K562 (cell line): ENCODE data around the gene DSTYK. TPM values are rescaled to one million over a fixed set of nuclear protein-coding genes. Genes with fewer than 3 reads are reported as not detected.
A peak's percentile ranks its signal among the peaks of the same experiment; 100 is the strongest.

Experiments used
- CTCFL ChIP-seq: IDR thresholded peaks from 2 replicates; pipeline ENCODE4 v1.6.1; 2011; ENCODE audit warnings: borderline replicate concordance, low read depth, mild to moderate bottlenecking, moderate library complexity, low read length; ENCODE audit not compliant: insufficient read depth, poor library complexity, severe bottlenecking
- DMBX1 ChIP-seq: fragments of 250-450 bp; sonication (Bioruptor Pico); IDR thresholded peaks from 2 replicates; pipeline ENCODE4 v1.8.0; 2022; ENCODE audit warnings: inconsistent platforms, mild to moderate bottlenecking, moderate library complexity, borderline replicate concordance
- EWSR1 ChIP-seq: fragments of 450-650 bp; IDR thresholded peaks from 2 replicates; pipeline ENCODE4 v1.6.1; 2018; ENCODE audit warnings: borderline replicate concordance, mild to moderate bottlenecking, low read depth, moderate library complexity; ENCODE audit not compliant: partially characterized antibody
- FOSL1 ChIP-seq: fragments of 200-800 bp; sonication (Bioruptor generic); conservative IDR thresholded peaks from 2 replicates; pipeline ENCODE4 v1.6.1; 2016; ENCODE audit warnings: missing genetic modification characterization, missing compliant biosample characterization
- HDGF ChIP-seq: fragments of 450-650 bp; IDR thresholded peaks from 2 replicates; pipeline ENCODE4 v1.6.1; 2016
- HIVEP1 ChIP-seq: fragments of 250-450 bp; sonication (Bioruptor Pico); IDR thresholded peaks from 2 replicates; pipeline ENCODE4 v1.4.0; 2020; ENCODE audit warnings: mild to moderate bottlenecking
- HMG20A ChIP-seq: fragments of 450-650 bp; formaldehyde crosslinking; conservative IDR thresholded peaks from 2 replicates; pipeline ENCODE4 v1.4.0; 2020; ENCODE audit warnings: mild to moderate bottlenecking, mixed read lengths
- IRF2 ChIP-seq: sonication (generic); formaldehyde crosslinking; IDR thresholded peaks from 2 replicates; pipeline ENCODE4 v1.8.1; 2022; ENCODE audit warnings: mild to moderate bottlenecking, missing genetic modification reagents
- JUND ChIP-seq, 2 experiments: IDR thresholded peaks; 2 replicates in 1 of 2; 3 replicates in 1 of 2; pipeline ENCODE4 v1.6.1; 2011; ENCODE audit warnings: borderline replicate concordance in 2 of 2, low read depth in 2 of 2, low read length in 2 of 2, improper control_type of control experiment in 1 of 2, missing biosample characterization in 1 of 2, missing genetic modification characterization in 1 of 2, missing genetic modification reagents in 1 of 2
- MAZ ChIP-seq, 2 experiments: fragments of 450-650 bp in 1 of 2; sonication (generic) in 1 of 2; formaldehyde crosslinking; IDR thresholded peaks in 1 of 2; conservative IDR thresholded peaks in 1 of 2; 2 replicates each; pipeline versions ENCODE4 v1.4.0 to v1.5.0; 2020; ENCODE audit warnings: mild to moderate bottlenecking in 1 of 2, missing genetic modification reagents in 1 of 2
- MCM7 ChIP-seq, 2 experiments: fragments of 450-650 bp; IDR thresholded peaks; 2 replicates each; pipeline ENCODE4 v1.6.1; 2016 to 2018
- MEF2D ChIP-seq: conservative IDR thresholded peaks from 2 replicates; pipeline ENCODE4 v1.6.1; 2016; ENCODE audit warnings: low read depth, missing genetic modification characterization, missing compliant biosample characterization
- PCBP1 ChIP-seq: fragments of 200-400 bp; formaldehyde crosslinking; IDR thresholded peaks from 2 replicates; pipeline ENCODE4 v1.6.1; 2018; ENCODE audit warnings: mild to moderate bottlenecking, low read depth, low read length; ENCODE audit not compliant: poor library complexity, severe bottlenecking
- RAD21 ChIP-seq, 2 experiments: fragments of 250-450 bp in 1 of 2; fragments of 450-650 bp in 1 of 2; sonication (Bioruptor Pico) in 1 of 2; formaldehyde crosslinking in 1 of 2; IDR thresholded peaks in 1 of 2; conservative IDR thresholded peaks in 1 of 2; 2 replicates each; pipeline versions ENCODE4 v1.4.0 to v1.8.0; 2020 to 2022; ENCODE audit warnings: mild to moderate bottlenecking in 2 of 2, moderate library complexity in 1 of 2
- RCOR1 ChIP-seq, 2 experiments: IDR thresholded peaks; 2 replicates each; pipeline ENCODE4 v1.6.1; 2012; ENCODE audit warnings: low read depth in 2 of 2, low read length in 2 of 2, borderline replicate concordance in 1 of 2, improper control_type of control experiment in 1 of 2
- RFX1 ChIP-seq: fragments of 450-650 bp; IDR thresholded peaks from 2 replicates; pipeline ENCODE4 v1.6.1; 2016; ENCODE audit warnings: mild to moderate bottlenecking, moderate library complexity
- SNIP1 ChIP-seq: fragments of 450-650 bp; IDR thresholded peaks from 2 replicates; pipeline ENCODE4 v1.7.1; 2017; ENCODE audit warnings: low read depth, mild to moderate bottlenecking
- ZBTB5 ChIP-seq: fragments of 450-650 bp; IDR thresholded peaks from 2 replicates; pipeline ENCODE4 v1.6.1; 2017; ENCODE audit warnings: antibody characterized with exemption
- ZNF347 ChIP-seq: fragments of 450-650 bp; formaldehyde crosslinking; IDR thresholded peaks from 2 replicates; pipeline ENCODE4 v1.4.0; 2020; ENCODE audit warnings: low read depth, mild to moderate bottlenecking, moderate library complexity
- ZNF57 ChIP-seq: fragments of 450-650 bp; formaldehyde crosslinking; IDR thresholded peaks from 2 replicates; pipeline ENCODE4 v1.4.0; 2020; ENCODE audit warnings: mild to moderate bottlenecking, moderate library complexity
- ZNF740 ChIP-seq, 3 experiments: fragments of 200-800 bp in 1 of 3; sonication (Bioruptor generic) in 1 of 3; sonication (generic) in 1 of 3; formaldehyde crosslinking in 1 of 3; IDR thresholded peaks; 2 replicates each; pipeline versions ENCODE4 v1.6.1 to v1.8.0; 2016 to 2022; ENCODE audit warnings: mild to moderate bottlenecking in 2 of 3, missing compliant biosample characterization in 2 of 3, missing genetic modification characterization in 2 of 3, missing genetic modification reagents in 1 of 3
- polyA plus RNA-seq, 8 experiments: library from polyadenylated mRNA; depleted of rRNA in 4 of 8; stranded (reverse) in 5 of 8; unstranded in 3 of 8; fragments of >200 nt; fragmentation: Nextera tagmentation in 2 of 8; fragmentation: Illumina TruSeq in 1 of 8; extraction: Ambion mirVana in 2 of 8; extraction: Trizol in 1 of 8; gene quantifications; 2 replicates each; pipeline versions ENCODE4 v1.2.1 to v1.2.3, GENCODE V29; 2011 to 2014; ENCODE audit warnings: inconsistent platforms in 1 of 8, missing spikeins in 1 of 8
- total RNA-seq, 7 experiments: library from RNA; depleted of rRNA in 6 of 7; stranded (reverse); fragments of >200 nt in 6 of 7; fragmentation: Illumina TruSeq in 2 of 7; extraction: Trizol in 2 of 7; gene quantifications; 2 replicates each; pipeline versions ENCODE4 v1.2.1 to v1.2.3, GENCODE V29; 2011 to 2021; ENCODE audit warnings: low replicate concordance in 1 of 7

Gene DSTYK
- total and polyA plus RNA-seq, 9 of the 15 experiments (the other 6 are each of a cell fraction or from before 2014, with no cell fraction given), result 4.2 to 7.1 (median 6.2) TPM

- no peak for TF ChIP-seq ZBTB5
- TF ChIP-seq FOSL1 (tag), result 0 out of 2 replicates have a peak, but pooled peaks have one; percentile 15
- no peak for TF ChIP-seq PCBP1
- no peak for TF ChIP-seq CTCFL
- TF ChIP-seq ZNF57 (CRISPR knock-in tag), result no peak
- peak; percentile 68; the same call in 1 of the 2 replicates for TF ChIP-seq ZNF740 (CRISPR knock-in tag; IDR thresholded peaks at IDR 0.05)
- TF ChIP-seq ZNF740 (tag; IDR thresholded peaks at IDR 0.05), result 0 out of 4 replicates have a peak, but pooled peaks of 1 of the 2 experiments have one; percentile 55
- TF ChIP-seq RCOR1 (IDR thresholded peaks at IDR 0.05; ENCODE audit: borderline replicate concordance in 1 of 2, low read depth in 2 of 2, low read length in 2 of 2), result peak in 1 of 2 experiments; percentile 62; a peak in 1 of 4 replicates
- TF ChIP-seq SNIP1, result no peak
- no peak for TF ChIP-seq HIVEP1 (CRISPR knock-in tag)
- TF ChIP-seq HDGF, result no peak
- peak; percentile 57 to 75 for TF ChIP-seq RAD21 (CRISPR knock-in tag; conservative IDR thresholded peaks at IDR 0.05 in 1 of 2, IDR thresholded peaks at IDR 0.05 in 1 of 2)
- TF ChIP-seq ZNF347 (CRISPR knock-in tag), result no peak
- no peak for TF ChIP-seq RFX1
- TF ChIP-seq HMG20A, result no peak
- no peak for TF ChIP-seq IRF2 (CRISPR knock-in tag)
- no peak; the same call in 1 of the 2 replicates for TF ChIP-seq JUND (IDR thresholded peaks at IDR 0.05; ENCODE audit: borderline replicate concordance, low read depth, low read length)
- TF ChIP-seq JUND (tag; IDR thresholded peaks at IDR 0.05; ENCODE audit: borderline replicate concordance, low read depth, low read length), result peak; percentile 30; the same call in 1 of the 3 replicates
- TF ChIP-seq MCM7 (IDR thresholded peaks at IDR 0.05), result no peak
- TF ChIP-seq DMBX1 (CRISPR knock-in tag), result peak; percentile 56; the same call in 1 of the 2 replicates
- peak; percentile 12 to 46; a peak in 1 of 4 replicates for TF ChIP-seq MAZ (CRISPR knock-in tag; conservative IDR thresholded peaks at IDR 0.05 in 1 of 2, IDR thresholded peaks at IDR 0.05 in 1 of 2)
- no peak for TF ChIP-seq EWSR1
- TF ChIP-seq MEF2D, result 0 out of 2 replicates have a peak, but pooled peaks have one; percentile 8
Observed at GRCh38 chr1:205199090-205199930, 12.2 kb downstream of the DSTYK start (continued).
